Activated naive CD8-positive, alpha-beta T cell treated with anti-CD3 and anti-CD28 coated beads, Interleukin-2, amount 10 ng/mL, durations not matched to agents 7 days and 5 days (primary cell): ENCODE data around the gene KARS1. TPM values are rescaled to one million over a fixed set of nuclear protein-coding genes. Genes with fewer than 3 reads are reported as not detected.
"Not testable (repeated sequence)": the region's sequence is repeated elsewhere in the genome, so short reads cannot be mapped to it uniquely, and the experiment has no call there.

Source experiments
- ATAC-seq: fragments of 150-1000 bp; cut with Tn5 transposase; one replicate; pipeline ENCODE4 v1.10.0; 2021; ENCODE audit warnings: low read depth, moderate library complexity
- POLR2A ChIA-PET: fragments of 350-600 bp; sonication (Branson Sonifier 250); formaldehyde crosslinking; loops from one replicate; lab custom pipeline; 2021; ENCODE audit warnings: antibody characterized with exemption; lab: Charles Lee
- DNase-seq: peaks from one replicate; pipeline ENCODE4 v3.0.0; 2021
- H3K27ac Mint-ChIP-seq: one replicate; pipeline ENCODE4 v1.8.0; 2022; ENCODE audit warnings: mild to moderate bottlenecking, mixed read lengths
- H3K27me3 Mint-ChIP-seq: one replicate; pipeline ENCODE4 v1.8.0; 2022; ENCODE audit warnings: mild to moderate bottlenecking, moderate library complexity, mixed read lengths
- H3K36me3 Mint-ChIP-seq: one replicate; pipeline ENCODE4 v1.8.0; 2021; ENCODE audit warnings: mild to moderate bottlenecking, mixed read lengths
- H3K4me1 Mint-ChIP-seq: one replicate; pipeline ENCODE4 v1.8.0; 2021; ENCODE audit warnings: mixed read lengths
- H3K4me3 Mint-ChIP-seq: one replicate; pipeline ENCODE4 v1.8.0; 2022; ENCODE audit warnings: mild to moderate bottlenecking, moderate library complexity, mixed read lengths
- H3K9me3 Mint-ChIP-seq: one replicate; pipeline ENCODE4 v1.8.0; 2021; ENCODE audit warnings: mixed read lengths
- total RNA-seq, 2 experiments: library from RNA; stranded (reverse); gene quantifications; one replicate each; pipeline ENCODE4 v1.2.3, GENCODE V29; 2021

KARS1 gene
- total RNA-seq, 2 experiments from 2014 or later: 173 to 175 TPM

DNA sequence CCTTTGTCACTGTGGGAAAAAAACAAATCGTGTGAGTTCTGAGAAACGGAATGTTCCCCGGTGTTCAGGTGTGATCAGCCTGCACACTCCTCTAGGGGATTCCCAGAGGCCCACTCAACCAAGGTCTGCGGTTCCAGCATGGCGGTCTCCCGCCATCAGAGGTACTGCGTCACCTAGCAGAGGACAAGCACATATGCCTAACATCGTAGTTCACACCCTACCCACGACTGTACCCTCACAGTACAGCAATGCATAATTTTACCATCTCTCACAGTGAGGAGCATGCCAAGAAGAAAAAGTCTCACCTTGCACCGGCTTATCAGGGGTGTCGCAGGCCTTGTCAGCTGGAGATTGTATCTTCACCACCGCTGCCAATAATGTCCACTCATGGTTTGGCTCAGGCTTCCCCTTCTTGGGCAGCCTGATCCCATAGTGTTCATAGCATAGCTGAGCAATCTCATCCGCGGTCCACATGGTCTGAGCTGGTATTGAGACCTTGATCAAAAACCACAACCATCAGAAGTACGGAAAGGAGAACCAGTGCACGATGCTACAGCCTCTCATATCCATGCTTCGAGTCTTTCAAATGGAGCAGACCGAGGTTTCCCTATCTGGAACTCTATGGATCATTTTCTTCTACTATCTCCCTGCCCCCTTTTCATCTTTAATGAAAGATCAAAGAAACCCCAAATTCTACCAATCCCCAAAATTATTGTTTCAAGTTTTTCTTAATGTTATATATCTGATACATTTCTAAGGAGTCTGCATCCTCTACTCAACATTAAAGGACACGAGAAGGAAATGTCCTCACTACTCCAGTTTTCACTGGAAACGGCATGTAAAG, 26.9 kb downstream of the KARS1 start:
- ATAC-seq (no peak), DNase-seq (no peak)
- Mint-ChIP-seq H3K4me3 (peak overlapping the region; percentile 9), H3K4me1 (peaks cover 25% of the 10 kb centered on the region), H3K36me3 (peaks cover 25% of the 10 kb centered on the region), H3K9me3 (no peaks in the 10 kb centered on the region), H3K27ac (peak overlapping the region; percentile 4), H3K27me3 (no peaks in the 10 kb centered on the region)
- POLR2A ChIA-PET: interaction anchor here (2.9 to 5.3 kb wide), 2 partner anchors 28 to 104 kb away, joined by 19 to 95 read pairs; partner anchors contain the start of genes KARS1 and TERF2IP

DNA sequence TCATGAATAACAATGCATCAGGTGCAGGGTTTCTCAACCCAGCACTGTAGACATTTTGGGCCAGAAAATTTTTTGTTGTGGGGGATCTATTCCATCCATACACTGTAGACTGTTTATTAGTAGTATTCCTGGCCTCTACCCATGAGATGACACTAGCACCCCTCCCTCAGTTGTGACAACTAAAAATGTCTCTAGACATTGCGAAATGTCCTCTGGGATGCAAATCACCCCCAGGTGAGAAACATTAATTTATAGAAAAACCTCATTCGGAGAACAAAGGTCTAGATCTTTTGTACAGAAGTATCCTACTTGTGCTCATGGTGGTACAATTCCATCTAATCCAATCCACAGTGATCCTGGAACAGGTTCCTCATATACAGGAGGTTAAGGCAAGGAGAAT, 28.7 kb downstream of the KARS1 start:
- Mint-ChIP-seq H3K9me3 (no peaks in the 10 kb centered on the region), H3K4me1 (peaks cover 23% of the 10 kb centered on the region), H3K4me3 (no peak overlapping the region), H3K36me3 (peaks cover 28% of the 10 kb centered on the region), H3K27me3 (no peaks in the 10 kb centered on the region), H3K27ac (no peak overlapping the region)
- POLR2A ChIA-PET: interaction anchor here (5.3 kb wide), 1 partner anchor 30 kb away, joined by 95 read pairs; the partner anchor contains the start of genes KARS1 and TERF2IP
- ATAC-seq: no peak
- no peak for DNase-seq

- no peak overlapping the region for H3K27ac Mint-ChIP-seq
- peaks cover 18% of the 10 kb centered on the region for H3K4me1 Mint-ChIP-seq
- ATAC-seq (no peak), DNase-seq (no peak)
- no peak overlapping the region for H3K4me3 Mint-ChIP-seq
- no peaks in the 10 kb centered on the region for H3K27me3 Mint-ChIP-seq
- POLR2A ChIA-PET: interaction anchor here (0.5 kb wide), 1 partner anchor 31 kb away, joined by 3 read pairs; no protein-coding TSS in a partner anchor
- no peaks in the 10 kb centered on the region for H3K9me3 Mint-ChIP-seq
- peaks cover 33% of the 10 kb centered on the region for H3K36me3 Mint-ChIP-seq
Observed at GRCh38 chr16:75617121-75617520, 30.3 kb downstream of the KARS1 start.

DNA sequence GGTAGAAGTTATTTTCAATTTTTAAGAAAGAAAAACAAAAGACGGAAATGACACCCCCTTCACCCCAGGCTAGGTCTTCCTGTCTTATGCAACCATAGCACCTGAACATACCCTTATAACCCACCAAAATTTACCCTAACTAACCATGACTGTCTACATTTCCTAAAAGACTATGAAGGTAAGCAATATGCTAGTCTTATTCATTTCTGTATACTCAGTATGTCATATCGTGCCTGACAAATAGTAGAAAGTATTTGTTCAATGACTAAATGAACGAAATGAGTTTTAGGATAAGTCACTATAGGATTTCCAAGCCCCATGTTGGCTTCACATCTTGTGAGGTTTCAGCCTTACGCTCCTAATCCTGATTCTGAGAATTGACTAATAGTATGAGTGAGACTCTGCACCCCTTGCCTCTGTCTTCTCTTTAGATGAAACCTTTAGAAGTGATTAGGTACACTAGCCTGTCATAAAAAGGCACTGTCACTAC, 30.9 kb downstream of the KARS1 start:
- ATAC-seq (no peak), DNase-seq (no peak)
- Mint-ChIP-seq H3K36me3 (peaks cover 34% of the 10 kb centered on the region), H3K9me3 (no peaks in the 10 kb centered on the region), H3K4me1 (peaks cover 12% of the 10 kb centered on the region), H3K27me3 (no peaks in the 10 kb centered on the region), H3K4me3 (no peak overlapping the region), H3K27ac (peak overlapping the region; percentile 71)
- POLR2A ChIA-PET: interaction anchor here (0.6 kb wide), 1 partner anchor 55 kb away, joined by 4 read pairs; no protein-coding TSS in a partner anchor

DNA sequence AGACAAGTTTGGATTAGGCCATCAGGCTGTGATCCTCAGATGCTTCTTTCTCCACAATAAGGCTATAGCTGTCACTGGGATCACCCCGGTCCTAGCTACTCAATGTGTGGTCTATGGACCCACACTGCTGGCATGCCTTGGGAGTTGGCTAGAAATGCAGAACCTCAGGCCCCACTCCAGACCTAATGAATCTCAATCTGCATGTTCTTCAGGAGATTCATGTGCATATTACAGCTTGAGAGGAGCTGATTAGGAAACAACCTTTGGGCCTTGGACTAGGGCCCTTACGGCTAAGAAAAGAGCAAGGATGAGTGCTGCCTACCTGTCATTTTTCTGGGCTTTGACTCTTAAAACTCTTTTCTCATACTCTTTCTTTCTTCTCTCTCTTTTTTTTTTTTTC, 31.8 kb downstream of the KARS1 start:
- H3K4me3 Mint-ChIP-seq: no peak overlapping the region
- H3K4me1 Mint-ChIP-seq: peaks cover 3% of the 10 kb centered on the region
- no peaks in the 10 kb centered on the region for H3K9me3 Mint-ChIP-seq
- POLR2A ChIA-PET: no interaction called here
- no peak overlapping the region for H3K27ac Mint-ChIP-seq
- H3K36me3 Mint-ChIP-seq: peaks cover 34% of the 10 kb centered on the region
- ATAC-seq: no peak
- no peak for DNase-seq
- no peaks in the 10 kb centered on the region for H3K27me3 Mint-ChIP-seq

DNA sequence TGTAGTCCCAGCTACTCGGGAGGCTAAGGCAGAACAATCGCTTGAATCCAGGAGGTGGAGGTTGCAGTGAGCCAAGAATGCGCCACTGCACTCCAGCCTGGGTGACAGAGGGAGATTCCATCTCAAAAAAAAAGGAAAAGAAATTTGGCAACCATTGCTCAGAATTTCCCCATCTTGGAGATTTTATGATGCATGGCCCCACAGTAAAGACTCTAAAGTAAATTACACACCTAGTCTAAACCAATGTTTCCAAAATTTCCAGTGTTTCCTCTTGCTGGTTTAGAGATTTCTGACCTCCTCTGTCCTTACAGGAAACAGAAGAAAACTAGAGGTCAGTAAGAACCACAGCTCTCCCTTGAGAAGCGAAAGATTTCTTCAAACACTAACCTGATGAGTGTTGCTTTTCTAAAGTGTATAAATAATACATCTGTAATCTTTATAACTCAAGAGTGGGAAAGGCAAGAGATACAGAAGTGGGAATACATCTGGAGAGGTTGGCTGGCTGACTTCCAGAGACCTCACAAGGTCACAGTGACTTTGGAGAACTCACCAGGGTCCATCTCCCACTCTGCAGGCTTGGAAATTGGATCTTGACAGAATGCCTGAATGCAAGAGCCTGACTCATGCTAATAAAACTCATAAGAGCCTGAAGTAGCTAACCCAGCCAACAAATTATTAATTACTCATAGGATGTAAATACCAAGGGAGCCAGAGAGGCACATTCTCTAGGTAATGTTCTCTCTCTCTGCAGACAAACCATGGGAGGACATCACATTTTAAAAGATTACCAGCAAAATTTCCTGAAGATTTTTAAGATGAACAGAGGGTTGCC, 33.2 kb downstream of the KARS1 start:
- POLR2A ChIA-PET: no interaction called here
- Mint-ChIP-seq H3K27ac (no peak overlapping the region), H3K4me1 (peaks cover 1% of the 10 kb centered on the region), H3K27me3 (no peaks in the 10 kb centered on the region), H3K4me3 (no peak overlapping the region), H3K36me3 (peaks cover 30% of the 10 kb centered on the region), H3K9me3 (no peaks in the 10 kb centered on the region)
- no peak for DNase-seq
- ATAC-seq: no peak

DNA sequence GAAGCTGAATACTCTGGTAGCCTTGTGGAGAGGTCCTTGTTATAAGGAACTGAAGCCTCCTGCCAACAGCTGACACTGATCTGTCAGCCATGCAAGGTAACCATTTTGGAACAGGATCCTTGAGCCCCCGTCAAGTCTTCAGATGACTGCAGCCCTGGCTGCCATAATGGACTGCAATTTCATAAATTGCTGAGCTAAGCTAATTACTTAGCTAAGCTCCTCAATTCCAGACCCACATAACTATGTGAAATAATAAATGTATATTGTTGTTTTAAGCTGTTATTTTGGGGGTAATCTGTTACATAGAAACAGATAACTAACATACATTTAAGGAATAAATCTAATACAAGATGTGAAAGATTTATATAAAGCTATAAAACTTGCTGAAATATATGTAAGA, 41.0 kb downstream of the KARS1 start:
- POLR2A ChIA-PET: interaction anchor here (0.8 kb wide), 1 partner anchor 41 kb away, joined by 4 read pairs; the partner anchor contains the start of genes KARS1 and TERF2IP
- H3K4me3 Mint-ChIP-seq: no peak overlapping the region
- no peak overlapping the region for H3K27ac Mint-ChIP-seq
- H3K27me3 Mint-ChIP-seq: no peaks in the 10 kb centered on the region
- peaks cover 9% of the 10 kb centered on the region for H3K9me3 Mint-ChIP-seq
- no peak for DNase-seq
- peaks cover 48% of the 10 kb centered on the region for H3K36me3 Mint-ChIP-seq
- H3K4me1 Mint-ChIP-seq: no peaks in the 10 kb centered on the region
- no peak for ATAC-seq

DNA sequence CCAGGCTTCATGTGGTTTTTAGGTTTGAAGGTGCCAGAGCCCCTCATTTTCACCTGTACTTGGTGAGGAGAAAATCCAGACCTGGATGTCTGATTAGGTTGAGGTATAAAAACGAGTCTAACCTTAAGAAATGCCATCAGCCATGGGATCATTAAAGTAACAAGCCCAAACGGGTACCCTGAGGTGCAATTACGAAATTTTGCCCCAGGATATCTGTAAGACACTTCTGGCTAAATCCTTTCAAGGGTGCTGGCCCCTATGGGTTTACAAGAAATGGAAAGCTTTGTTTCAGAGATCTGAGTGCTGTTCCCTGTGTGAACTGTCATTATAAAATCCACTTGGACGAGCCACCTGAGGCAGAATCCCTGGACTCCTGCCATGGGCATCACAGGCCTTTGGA, 44.2 kb downstream of the KARS1 start:
- Mint-ChIP-seq H3K27me3 (no peaks in the 10 kb centered on the region), H3K9me3 (peaks cover 9% of the 10 kb centered on the region), H3K4me3 (no peak overlapping the region), H3K36me3 (peaks cover 64% of the 10 kb centered on the region), H3K27ac (no peak overlapping the region), H3K4me1 (no peaks in the 10 kb centered on the region)
- DNase-seq (no peak), ATAC-seq (no peak)
- POLR2A ChIA-PET: no interaction called here

- POLR2A ChIA-PET: no interaction called here
- H3K4me1 Mint-ChIP-seq: peaks cover 3% of the 10 kb centered on the region
- DNase-seq (no peak), ATAC-seq (no peak)
- no peak overlapping the region for H3K4me3 Mint-ChIP-seq
- no peaks in the 10 kb centered on the region for H3K27me3 Mint-ChIP-seq
- peaks cover 10% of the 10 kb centered on the region for H3K9me3 Mint-ChIP-seq
- no peak overlapping the region for H3K27ac Mint-ChIP-seq
- H3K36me3 Mint-ChIP-seq: peaks cover 59% of the 10 kb centered on the region
Observed at GRCh38 chr16:75599452-75600277, 47.8 kb downstream of the KARS1 start.

GRCh38 chr16:75593825-75594820, 53.3 kb downstream of the KARS1 start:
- POLR2A ChIA-PET: no interaction called here
- Mint-ChIP-seq H3K27me3 (no peaks in the 10 kb centered on the region), H3K36me3 (peaks cover 18% of the 10 kb centered on the region), H3K27ac (peak overlapping the region; percentile 70), H3K4me1 (peaks cover 7% of the 10 kb centered on the region), H3K4me3 (no peak overlapping the region), H3K9me3 (peaks cover 1% of the 10 kb centered on the region)
- ATAC-seq: peak; percentile 60
- no peak for DNase-seq

DNA sequence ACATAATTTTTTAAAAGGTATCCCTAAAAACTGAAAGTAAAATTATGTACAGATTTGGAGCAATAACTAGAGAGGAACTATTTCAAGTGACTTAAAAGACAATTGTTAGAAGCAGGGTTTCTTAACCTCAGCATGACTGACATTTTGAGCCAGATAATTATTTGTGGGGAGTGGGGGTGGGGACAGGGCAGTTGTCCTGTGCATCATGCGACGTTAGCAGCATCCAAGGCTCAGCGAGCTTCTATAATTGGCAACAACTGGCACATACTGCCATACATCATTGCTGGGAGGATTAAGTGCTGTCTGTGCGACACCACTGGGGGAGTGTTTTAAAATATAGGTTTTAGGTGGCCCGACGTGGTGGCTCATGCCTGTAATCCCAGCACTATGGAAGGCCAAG, 54.2 kb downstream of the KARS1 start:
- POLR2A ChIA-PET: no interaction called here
- ATAC-seq (no peak), DNase-seq (no peak)
- Mint-ChIP-seq H3K9me3 (peaks cover 1% of the 10 kb centered on the region), H3K27ac (no peak overlapping the region), H3K36me3 (peaks cover 17% of the 10 kb centered on the region), H3K4me1 (peaks cover 7% of the 10 kb centered on the region), H3K27me3 (no peaks in the 10 kb centered on the region), H3K4me3 (no peak overlapping the region)

DNA sequence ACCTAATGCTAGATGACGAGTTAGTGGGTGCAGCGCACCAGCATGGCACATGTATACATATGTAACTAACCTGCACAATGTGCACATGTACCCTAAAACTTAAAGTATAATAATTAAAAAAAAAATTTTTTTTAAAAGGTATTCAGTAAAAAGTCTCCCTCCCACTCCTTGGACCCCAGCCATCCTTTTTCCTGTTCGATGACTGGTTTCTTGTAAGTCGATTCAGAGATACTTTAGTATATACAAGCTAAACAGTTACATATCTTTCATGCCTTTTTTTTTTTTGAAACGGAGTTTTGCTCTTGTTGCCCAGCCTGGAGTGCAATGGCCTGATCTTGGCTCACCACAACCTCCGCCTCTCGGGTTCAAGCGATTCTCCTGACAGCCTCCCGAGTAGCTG, 55.5 kb downstream of the KARS1 start:
- H3K4me3 Mint-ChIP-seq, H3K27ac Mint-ChIP-seq, H3K36me3 Mint-ChIP-seq, H3K9me3 Mint-ChIP-seq, DNase-seq, H3K4me1 Mint-ChIP-seq, H3K27me3 Mint-ChIP-seq, ATAC-seq: not testable (repeated sequence)
- POLR2A ChIA-PET: interaction anchor here (1.6 kb wide), 1 partner anchor 16 kb away, joined by 3 read pairs; no protein-coding TSS in a partner anchor
